Chondrocyte (in vitro differentiated cells): Measurements from ENCODE around the gene GALNT2. TPM values are rescaled to one million over a fixed set of nuclear protein-coding genes. Genes with fewer than 3 reads are reported as not detected.

ENCODE experiments used
- DNase-seq: peaks from one replicate; pipeline ENCODE4 v3.0.0; 2021; ENCODE audit warnings: mixed read lengths, low spot score
- H3K27ac Mint-ChIP-seq: one replicate; pipeline ENCODE4 v1.8.0; 2021; ENCODE audit warnings: mild to moderate bottlenecking, moderate library complexity, mixed read lengths; ENCODE audit not compliant: unreplicated experiment
- H3K27me3 Mint-ChIP-seq: 2 replicates; pipeline ENCODE4 v1.8.0; 2021; ENCODE audit warnings: low read depth, mixed read lengths
- H3K36me3 Mint-ChIP-seq: 2 replicates; pipeline ENCODE4 v1.8.0; 2021; ENCODE audit warnings: low read depth, mixed read lengths
- H3K4me1 Mint-ChIP-seq: 2 replicates; pipeline ENCODE4 v1.8.0; 2021; ENCODE audit warnings: low read depth, mild to moderate bottlenecking, mixed read lengths
- H3K4me3 Mint-ChIP-seq: one replicate; pipeline ENCODE4 v1.8.0; 2021; ENCODE audit warnings: mild to moderate bottlenecking, moderate library complexity, mixed read lengths; ENCODE audit not compliant: unreplicated experiment
- H3K9me3 Mint-ChIP-seq: 2 replicates; pipeline ENCODE4 v1.8.0; 2021; ENCODE audit warnings: low read depth, mixed read lengths
- total RNA-seq: library from RNA; stranded (reverse); gene quantifications from 3 replicates; pipeline ENCODE4 v1.2.1, GENCODE V29; 2021
- TF ChIP-seq, protein P1 (sequence below): fragments of 200-600 bp; sonication (generic); IDR thresholded peaks from 2 replicates; pipeline ENCODE4 v1.5.0; 2021; ENCODE audit warnings: antibody characterized with exemption, mild to moderate bottlenecking, moderate library complexity

Gene GALNT2
- total RNA-seq, 1 donor from 2014 or later: 223 TPM

- no peak for DNase-seq
- Mint-ChIP-seq H3K4me1 (no peaks in the 10 kb centered on the region), H3K27ac (no peak overlapping the region), H3K4me3 (no peak overlapping the region), H3K36me3 (no peaks in the 10 kb centered on the region), H3K27me3 (no peaks in the 10 kb centered on the region), H3K9me3 (peaks cover 14% of the 10 kb centered on the region)
- TF ChIP-seq, protein P1, sequence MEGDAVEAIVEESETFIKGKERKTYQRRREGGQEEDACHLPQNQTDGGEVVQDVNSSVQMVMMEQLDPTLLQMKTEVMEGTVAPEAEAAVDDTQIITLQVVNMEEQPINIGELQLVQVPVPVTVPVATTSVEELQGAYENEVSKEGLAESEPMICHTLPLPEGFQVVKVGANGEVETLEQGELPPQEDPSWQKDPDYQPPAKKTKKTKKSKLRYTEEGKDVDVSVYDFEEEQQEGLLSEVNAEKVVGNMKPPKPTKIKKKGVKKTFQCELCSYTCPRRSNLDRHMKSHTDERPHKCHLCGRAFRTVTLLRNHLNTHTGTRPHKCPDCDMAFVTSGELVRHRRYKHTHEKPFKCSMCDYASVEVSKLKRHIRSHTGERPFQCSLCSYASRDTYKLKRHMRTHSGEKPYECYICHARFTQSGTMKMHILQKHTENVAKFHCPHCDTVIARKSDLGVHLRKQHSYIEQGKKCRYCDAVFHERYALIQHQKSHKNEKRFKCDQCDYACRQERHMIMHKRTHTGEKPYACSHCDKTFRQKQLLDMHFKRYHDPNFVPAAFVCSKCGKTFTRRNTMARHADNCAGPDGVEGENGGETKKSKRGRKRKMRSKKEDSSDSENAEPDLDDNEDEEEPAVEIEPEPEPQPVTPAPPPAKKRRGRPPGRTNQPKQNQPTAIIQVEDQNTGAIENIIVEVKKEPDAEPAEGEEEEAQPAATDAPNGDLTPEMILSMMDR: no peak
Observed at GRCh38 chr1:230057681-230058565, 9.1 kb upstream of the GALNT2 start.

DNA sequence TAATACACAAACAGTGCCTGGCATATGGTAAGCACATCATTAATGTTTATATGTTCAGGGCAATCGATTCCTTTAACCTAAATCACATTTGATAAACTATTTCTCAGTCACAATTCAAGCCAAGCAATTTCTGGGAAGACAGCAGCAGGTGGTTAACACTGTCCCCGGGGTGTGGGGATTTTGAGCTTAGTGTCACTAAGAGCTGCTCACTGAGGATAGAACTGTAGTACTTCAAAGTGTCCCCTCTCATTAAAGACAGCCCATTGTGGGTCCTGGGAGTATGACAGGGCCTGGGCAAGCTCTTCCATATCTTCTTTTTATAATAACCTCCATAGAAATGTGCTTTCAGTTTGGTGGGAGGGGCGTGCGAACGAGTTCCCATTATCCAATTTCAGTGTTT lies 8.4 kb upstream of the GALNT2 start:
- TF ChIP-seq, protein P1: no peak
- DNase-seq: no peak
- Mint-ChIP-seq H3K27me3 (no peaks in the 10 kb centered on the region), H3K9me3 (peaks cover 13% of the 10 kb centered on the region), H3K27ac (no peak overlapping the region), H3K4me3 (no peak overlapping the region), H3K4me1 (no peaks in the 10 kb centered on the region), H3K36me3 (no peaks in the 10 kb centered on the region)

DNA sequence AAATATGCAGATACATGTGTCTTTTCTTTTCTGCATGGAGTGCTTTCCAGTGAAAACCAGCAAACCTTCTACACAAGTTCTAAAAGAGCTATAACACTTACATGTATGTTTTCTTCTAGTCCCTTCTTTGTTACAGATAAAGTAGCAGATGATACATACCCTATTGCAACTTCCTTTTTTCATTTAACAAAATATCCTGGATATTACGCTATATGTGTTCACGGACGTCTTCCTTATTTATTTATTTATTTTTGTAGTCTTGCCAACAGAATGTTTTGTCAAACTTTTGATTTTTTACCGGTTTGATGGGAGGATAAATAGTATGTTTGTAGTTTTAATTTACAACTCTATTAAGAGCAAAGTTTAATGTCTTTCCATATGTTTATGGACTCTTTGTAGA lies 5.2 kb upstream of the GALNT2 start:
- Mint-ChIP-seq H3K9me3 (peaks cover 21% of the 10 kb centered on the region), H3K27ac (no peak overlapping the region), H3K36me3 (no peaks in the 10 kb centered on the region), H3K4me3 (no peak overlapping the region), H3K4me1 (peaks cover 4% of the 10 kb centered on the region), H3K27me3 (no peaks in the 10 kb centered on the region)
- DNase-seq: no peak
- TF ChIP-seq, protein P1: no peak

- TF ChIP-seq, protein P1: no peak
- Mint-ChIP-seq H3K36me3 (no peaks in the 10 kb centered on the region), H3K4me3 (no peak overlapping the region), H3K4me1 (peaks cover 4% of the 10 kb centered on the region), H3K27ac (no peak overlapping the region), H3K27me3 (no peaks in the 10 kb centered on the region), H3K9me3 (peaks cover 21% of the 10 kb centered on the region)
- DNase-seq: no peak
Observed at GRCh38 chr1:230062521-230062920, 4.5 kb upstream of the GALNT2 start.

DNA sequence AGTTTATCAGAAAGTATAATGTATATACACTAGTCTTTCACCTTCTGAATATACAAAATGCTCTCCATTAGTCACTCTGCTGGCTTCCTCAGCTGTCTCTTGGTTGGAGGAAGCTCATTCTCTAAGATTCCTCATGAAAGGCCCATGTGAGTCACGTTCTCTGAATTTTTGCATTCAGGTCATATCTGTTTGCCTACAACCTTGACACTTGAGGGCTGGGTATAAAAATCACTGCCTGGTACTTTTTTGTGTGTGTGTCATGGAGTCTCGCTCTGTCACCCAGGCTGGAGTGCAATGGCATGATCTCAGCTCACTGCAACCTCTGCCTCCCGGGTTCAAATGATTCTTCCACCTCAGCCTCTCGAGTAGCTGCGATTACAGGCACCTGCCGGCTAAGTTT lies 2.8 kb upstream of the GALNT2 start:
- TF ChIP-seq, protein P1: no peak
- DNase-seq: no peak
- H3K36me3 Mint-ChIP-seq: no peaks in the 10 kb centered on the region
- H3K4me1 Mint-ChIP-seq: peaks cover 12% of the 10 kb centered on the region
- H3K4me3 Mint-ChIP-seq: no peak overlapping the region
- H3K27ac Mint-ChIP-seq: no peak overlapping the region
- peaks cover 21% of the 10 kb centered on the region for H3K9me3 Mint-ChIP-seq
- H3K27me3 Mint-ChIP-seq: no peaks in the 10 kb centered on the region
